ENCODE results near the gene FLNC.

GRCh38 chr7:128805225-128805624 lies 25.0 kb upstream of the FLNC start:
- TF ChIP-seq CTCF (IDR thresholded peaks at IDR 0.05) (no peak), POLR2AphosphoS5 (IDR thresholded peaks at IDR 0.05; ENCODE audit: insufficient read depth in 1 of 2, low read depth in 1 of 2) (no peak)
